Calu3 (cell line): Measurements from ENCODE around the gene CCHCR1. TPM values are rescaled to one million over a fixed set of nuclear protein-coding genes. Genes with fewer than 3 reads are reported as not detected.

Experiments used
- BruUV-seq: library from RNA; stranded (reverse); fragments of 400-500 nt; replicated peaks from 2 replicates; lab custom pipeline; 2021; lab: Mats Ljungman, UMichigan
- CTCF ChIA-PET: fragments of 300-600 bp; sonication (Branson Sonifier 250); formaldehyde crosslinking; loops from one replicate; lab custom pipeline; 2022; ENCODE audit warnings: antibody characterized with exemption; lab: Charles Lee
- DNase-seq: peaks from one replicate; pipeline ENCODE4 v3.0.0; 2022
- H3K27ac Mint-ChIP-seq: one replicate; pipeline ENCODE4 v1.8.0; 2022; ENCODE audit warnings: mixed read lengths; ENCODE audit not compliant: unreplicated experiment
- H3K27me3 Mint-ChIP-seq: one replicate; pipeline ENCODE4 v1.8.0; 2022; ENCODE audit warnings: mixed read lengths; ENCODE audit not compliant: unreplicated experiment
- H3K36me3 Mint-ChIP-seq: one replicate; pipeline ENCODE4 v1.8.0; 2022; ENCODE audit warnings: mild to moderate bottlenecking, moderate library complexity, mixed read lengths; ENCODE audit not compliant: insufficient read depth, unreplicated experiment
- H3K4me1 Mint-ChIP-seq: one replicate; pipeline ENCODE4 v1.8.0; 2022; ENCODE audit warnings: mild to moderate bottlenecking, low read depth, mixed read lengths; ENCODE audit not compliant: unreplicated experiment
- H3K4me3 Mint-ChIP-seq: one replicate; pipeline ENCODE4 v1.8.0; 2022; ENCODE audit warnings: mild to moderate bottlenecking, low read depth, moderate library complexity, mixed read lengths; ENCODE audit not compliant: unreplicated experiment
- H3K9me3 Mint-ChIP-seq: one replicate; pipeline ENCODE4 v1.8.0; 2022; ENCODE audit warnings: low read depth, mixed read lengths; ENCODE audit not compliant: unreplicated experiment
- CTCF ChIP-seq: fragments of 200-600 bp; IDR thresholded peaks from one replicate; pipeline ENCODE4 v1.8.0; 2022; ENCODE audit warnings: antibody characterized with exemption; ENCODE audit not compliant: unreplicated experiment
- intact Hi-C: fragments of 100-400 bp; cut with micrococcal nuclease; formaldehyde crosslinking; loops from one replicate; pipeline ENCODE4 v1.10.0; 2022; ENCODE audit not compliant: unreplicated experiment
- total RNA-seq: library from RNA; stranded (reverse); gene quantifications from 2 replicates; pipeline ENCODE4 v1.2.3, GENCODE V29; 2022

The CCHCR1 gene
- total RNA-seq, 1 experiment from 2014 or later, result 105 TPM

DNA sequence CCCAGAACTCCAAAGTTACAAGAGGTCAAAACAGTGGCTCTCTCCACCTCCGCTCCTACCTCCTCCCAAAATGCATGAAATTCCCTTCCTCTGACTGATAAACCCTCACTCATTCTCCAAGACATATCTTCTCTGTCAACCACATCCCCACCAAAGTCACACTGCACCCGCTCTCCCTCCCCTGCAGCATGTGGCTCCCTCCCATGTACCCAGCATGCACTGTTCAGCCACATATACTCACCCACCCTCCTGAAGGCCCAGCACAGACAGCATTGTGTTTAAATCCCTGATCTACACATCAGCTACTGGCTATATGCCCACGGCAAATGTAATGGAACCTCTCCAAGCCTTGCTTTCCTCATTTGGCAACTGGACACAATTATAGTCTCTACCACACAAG, 18.4 kb upstream of the CCHCR1 start:
- CTCF ChIA-PET, result no interaction called here
- peaks cover 64% of the 10 kb centered on the region for H3K4me1 Mint-ChIP-seq
- no peaks in the 10 kb centered on the region for H3K9me3 Mint-ChIP-seq
- peak overlapping the region; percentile 15 for H3K27ac Mint-ChIP-seq
- intact Hi-C loops, result no loop called here
- peak overlapping the region; percentile 6 for H3K4me3 Mint-ChIP-seq
- H3K36me3 Mint-ChIP-seq, result peaks cover 95% of the 10 kb centered on the region
- BruUV-seq, result no TSS peak
- TF ChIP-seq CTCF, result no peak
- no peak for DNase-seq
- H3K27me3 Mint-ChIP-seq, result no peaks in the 10 kb centered on the region

DNA sequence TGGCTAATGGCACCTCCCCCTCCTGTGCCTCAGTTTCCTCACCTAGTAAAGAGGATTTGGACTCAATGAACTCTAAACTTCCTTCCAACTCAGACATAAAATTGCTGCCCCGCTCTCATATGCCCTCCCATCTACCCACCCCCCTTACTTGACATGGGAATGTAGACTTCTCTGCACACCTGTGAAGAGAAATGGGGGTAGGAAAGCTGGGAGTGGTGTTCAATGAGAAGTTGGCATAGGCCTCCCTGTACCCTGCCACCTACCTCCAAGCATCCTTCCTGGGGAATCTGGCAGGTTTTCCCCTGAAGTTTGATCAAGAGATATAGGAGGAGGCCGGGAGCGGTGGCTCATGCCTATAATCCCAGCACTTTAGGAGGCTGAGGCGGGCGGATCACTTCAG, 16.8 kb upstream of the CCHCR1 start:
- Mint-ChIP-seq H3K27ac (no peak overlapping the region), H3K27me3 (no peaks in the 10 kb centered on the region), H3K4me1 (peaks cover 63% of the 10 kb centered on the region), H3K36me3 (peaks cover 97% of the 10 kb centered on the region), H3K9me3 (no peaks in the 10 kb centered on the region), H3K4me3 (no peak overlapping the region)
- CTCF ChIA-PET, result interaction anchor here (1.0 kb wide), 1 partner anchor 13 kb away, joined by 3 read pairs; no protein-coding TSS in a partner anchor
- intact Hi-C loops, result no loop called here
- no TSS peak for BruUV-seq
- no peak for TF ChIP-seq CTCF
- no peak for DNase-seq

GRCh38 chr6:31173406-31173805, 15.8 kb upstream of the CCHCR1 start:
- H3K9me3 Mint-ChIP-seq, result no peaks in the 10 kb centered on the region
- H3K27ac Mint-ChIP-seq, result peak overlapping the region; percentile 94
- H3K36me3 Mint-ChIP-seq, result peaks cover 93% of the 10 kb centered on the region
- H3K27me3 Mint-ChIP-seq, result no peaks in the 10 kb centered on the region
- H3K4me3 Mint-ChIP-seq, result no peak overlapping the region
- intact Hi-C loops, result no loop called here
- CTCF ChIA-PET, result no interaction called here
- peaks cover 63% of the 10 kb centered on the region for H3K4me1 Mint-ChIP-seq
- TF ChIP-seq CTCF, result no peak
- no peak for DNase-seq
- no TSS peak for BruUV-seq

DNA sequence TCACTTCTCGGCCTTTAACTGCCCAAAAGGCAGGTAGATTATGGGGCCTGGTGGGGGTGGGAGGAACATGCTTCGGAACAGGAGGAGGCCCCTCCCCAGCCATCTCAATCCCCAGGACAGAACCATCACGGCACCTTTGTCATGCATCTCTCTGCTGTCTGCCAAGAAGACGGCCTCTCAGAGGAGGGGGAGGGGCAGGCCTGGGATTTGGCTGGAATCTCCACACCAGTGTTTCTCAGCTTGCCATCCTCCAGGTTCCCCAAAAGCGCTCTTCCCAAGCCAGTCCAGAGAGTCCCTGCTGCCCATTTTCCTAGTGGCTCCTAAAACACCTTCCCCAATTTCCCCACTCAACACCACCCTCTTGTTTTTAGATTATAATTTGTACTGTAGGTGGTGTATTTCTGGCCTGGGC, 15.4 kb upstream of the CCHCR1 start:
- CTCF ChIA-PET, result interaction anchor here (1.0 kb wide), 1 partner anchor 102 kb away, joined by 3 read pairs; no protein-coding TSS in a partner anchor
- Mint-ChIP-seq H3K9me3 (no peaks in the 10 kb centered on the region), H3K4me1 (peaks cover 62% of the 10 kb centered on the region), H3K27me3 (no peaks in the 10 kb centered on the region), H3K36me3 (peaks cover 92% of the 10 kb centered on the region), H3K27ac (peak overlapping the region; percentile 94), H3K4me3 (no peak overlapping the region)
- DNase-seq, result no peak
- TF ChIP-seq CTCF, result no peak
- no TSS peak for BruUV-seq
- intact Hi-C loops, result no loop called here
